ENCODE data around the gene PRR7. TPM values are rescaled to one million over a fixed set of nuclear protein-coding genes. Genes with fewer than 3 reads are reported as not detected.

PRR7 gene
- polyA plus RNA-seq, 4 donors, result 0.86 to 3.7 (median 2.0) TPM

GRCh38 chr5:177456976-177457851 is 10.6 kb downstream of the PRR7 start:
- H3K9me3 ChIP-seq (ENCODE audit: control insufficient read depth in 2 of 2, insufficient read depth in 1 of 2, low read depth in 1 of 2, low read length in 1 of 2), result no peaks in the 10 kb centered on the region
- no peak overlapping the region for H3K27ac ChIP-seq (ENCODE audit: low read depth in 1 of 3, low read length in 2 of 3)
- H3K4me1 ChIP-seq (ENCODE audit: control insufficient read depth in 3 of 3, insufficient read depth in 2 of 3, low read depth in 1 of 3, low read length in 2 of 3), result peaks cover 0 to 17% (median 0%) of the 10 kb centered on the region in 3 donors
- no peak overlapping the region for H3K4me3 ChIP-seq (ENCODE audit: low read depth in 1 of 3, low read length in 3 of 3)
- peaks cover 0 to 4% (median 0%) of the 10 kb centered on the region in 3 donors for H3K27me3 ChIP-seq (ENCODE audit: control insufficient read depth in 3 of 3, insufficient read depth in 3 of 3, low read length in 3 of 3)
- WGBS, 3 donors, result 80 to 87% (median 81%) methylated on average over 24 of the region's 24 CpGs
- FAIRE-seq, result no peak
- peaks cover 0 to 46% (median 0%) of the 10 kb centered on the region in 3 donors for H3K36me3 ChIP-seq (ENCODE audit: control insufficient read depth in 3 of 3, insufficient read depth in 2 of 3, low read depth in 1 of 3, low read length in 3 of 3)
- peak; percentile 81 to 85 for DNase-seq

GRCh38 chr5:177457852-177458681 is 11.5 kb downstream of the PRR7 start:
- H3K27me3 ChIP-seq (ENCODE audit: control insufficient read depth in 3 of 3, insufficient read depth in 3 of 3, low read length in 3 of 3), result peaks cover 0 to 4% (median 0%) of the 10 kb centered on the region in 3 donors
- FAIRE-seq, result no peak
- no peaks in the 10 kb centered on the region for H3K9me3 ChIP-seq (ENCODE audit: control insufficient read depth in 2 of 2, insufficient read depth in 1 of 2, low read depth in 1 of 2, low read length in 1 of 2)
- peak overlapping the region in 1 of 3 donors; percentile 48 for H3K27ac ChIP-seq (ENCODE audit: low read depth in 1 of 3, low read length in 2 of 3)
- peaks cover 0 to 52% (median 0%) of the 10 kb centered on the region in 3 donors for H3K36me3 ChIP-seq (ENCODE audit: control insufficient read depth in 3 of 3, insufficient read depth in 2 of 3, low read depth in 1 of 3, low read length in 3 of 3)
- H3K4me1 ChIP-seq (ENCODE audit: control insufficient read depth in 3 of 3, insufficient read depth in 2 of 3, low read depth in 1 of 3, low read length in 2 of 3), result peaks cover 0 to 17% (median 0%) of the 10 kb centered on the region in 3 donors
- DNase-seq, result no peak
- WGBS, 3 donors, result 78 to 89% (median 85%) methylated on average over 18 to 20 of the region's 20 CpGs
- no peak overlapping the region for H3K4me3 ChIP-seq (ENCODE audit: low read depth in 1 of 3, low read length in 3 of 3)

- no peak overlapping the region for H3K27ac ChIP-seq (ENCODE audit: low read depth in 1 of 3, low read length in 2 of 3)
- 89 to 91% (median 89%) methylated on average over 14 of the region's 14 CpGs for WGBS, 3 donors
- no peaks in the 10 kb centered on the region for H3K27me3 ChIP-seq (ENCODE audit: control insufficient read depth in 3 of 3, insufficient read depth in 3 of 3, low read length in 3 of 3)
- peaks cover 0 to 12% (median 0%) of the 10 kb centered on the region in 3 donors for H3K4me1 ChIP-seq (ENCODE audit: control insufficient read depth in 3 of 3, insufficient read depth in 2 of 3, low read depth in 1 of 3, low read length in 2 of 3)
- no peak overlapping the region for H3K4me3 ChIP-seq (ENCODE audit: low read depth in 1 of 3, low read length in 3 of 3)
- peaks cover 0 to 52% (median 0%) of the 10 kb centered on the region in 3 donors for H3K36me3 ChIP-seq (ENCODE audit: control insufficient read depth in 3 of 3, insufficient read depth in 2 of 3, low read depth in 1 of 3, low read length in 3 of 3)
- FAIRE-seq (no peak), DNase-seq (no peak)
- no peaks in the 10 kb centered on the region for H3K9me3 ChIP-seq (ENCODE audit: control insufficient read depth in 2 of 2, insufficient read depth in 1 of 2, low read depth in 1 of 2, low read length in 1 of 2)
These were observed 12.3 kb downstream of the PRR7 start for GRCh38 chr5:177458912-177459350.

- FAIRE-seq (no peak), DNase-seq (no peak)
- H3K36me3 ChIP-seq (ENCODE audit: control insufficient read depth in 3 of 3, insufficient read depth in 2 of 3, low read depth in 1 of 3, low read length in 3 of 3), result peaks cover 0 to 52% (median 0%) of the 10 kb centered on the region in 3 donors
These were observed 12.7 kb downstream of the PRR7 start for GRCh38 chr5:177459357-177459756.

GRCh38 chr5:177459819-177460628 is 13.4 kb downstream of the PRR7 start:
- DNase-seq (no peak), FAIRE-seq (no peak)
- no peaks in the 10 kb centered on the region for H3K27me3 ChIP-seq (ENCODE audit: control insufficient read depth in 3 of 3, insufficient read depth in 3 of 3, low read length in 3 of 3)
- 92 to 96% (median 93%) methylated on average over 25 to 28 of the region's 28 CpGs for WGBS, 3 donors
- peaks cover 0 to 8% (median 0%) of the 10 kb centered on the region in 3 donors for H3K4me1 ChIP-seq (ENCODE audit: control insufficient read depth in 3 of 3, insufficient read depth in 2 of 3, low read depth in 1 of 3, low read length in 2 of 3)
- no peaks in the 10 kb centered on the region for H3K9me3 ChIP-seq (ENCODE audit: control insufficient read depth in 2 of 2, insufficient read depth in 1 of 2, low read depth in 1 of 2, low read length in 1 of 2)
- peaks cover 0 to 52% (median 0%) of the 10 kb centered on the region in 3 donors for H3K36me3 ChIP-seq (ENCODE audit: control insufficient read depth in 3 of 3, insufficient read depth in 2 of 3, low read depth in 1 of 3, low read length in 3 of 3)
- H3K27ac ChIP-seq (ENCODE audit: low read depth in 1 of 3, low read length in 2 of 3), result no peak overlapping the region
- H3K4me3 ChIP-seq (ENCODE audit: low read depth in 1 of 3, low read length in 3 of 3), result no peak overlapping the region

More at GRCh38 chr5:177459357-177459756, 12.7 kb downstream of the PRR7 start:
- no peaks in the 10 kb centered on the region for H3K9me3 ChIP-seq (ENCODE audit: control insufficient read depth in 2 of 2, insufficient read depth in 1 of 2, low read depth in 1 of 2, low read length in 1 of 2)
- 87 to 94% (median 88%) methylated on average over 8 to 11 of the region's 11 CpGs for WGBS, 3 donors
- H3K27ac ChIP-seq (ENCODE audit: low read depth in 1 of 3, low read length in 2 of 3), result no peak overlapping the region
- H3K4me1 ChIP-seq (ENCODE audit: control insufficient read depth in 3 of 3, insufficient read depth in 2 of 3, low read depth in 1 of 3, low read length in 2 of 3), result peaks cover 0 to 8% (median 0%) of the 10 kb centered on the region in 3 donors
- H3K27me3 ChIP-seq (ENCODE audit: control insufficient read depth in 3 of 3, insufficient read depth in 3 of 3, low read length in 3 of 3), result no peaks in the 10 kb centered on the region
- H3K4me3 ChIP-seq (ENCODE audit: low read depth in 1 of 3, low read length in 3 of 3), result no peak overlapping the region

GRCh38 chr5:177462021-177462670 is 15.5 kb downstream of the PRR7 start:
- DNase-seq, result no peak

GRCh38 chr5:177465044-177465443 is 18.4 kb downstream of the PRR7 start:
- FAIRE-seq, result no peak
- no peaks in the 10 kb centered on the region for H3K27me3 ChIP-seq (ENCODE audit: control insufficient read depth in 3 of 3, insufficient read depth in 3 of 3, low read length in 3 of 3)
- H3K9me3 ChIP-seq (ENCODE audit: control insufficient read depth in 2 of 2, insufficient read depth in 1 of 2, low read depth in 1 of 2, low read length in 1 of 2), result peaks cover 0 to 5% of the 10 kb centered on the region in 2 donors
- no peak for DNase-seq
- H3K4me1 ChIP-seq (ENCODE audit: control insufficient read depth in 3 of 3, insufficient read depth in 2 of 3, low read depth in 1 of 3, low read length in 2 of 3), result no peaks in the 10 kb centered on the region
- WGBS, 3 donors, result 94 to 98% (median 98%) methylated on average over 11 of the region's 11 CpGs
- H3K27ac ChIP-seq (ENCODE audit: low read depth in 1 of 3, low read length in 2 of 3), result no peak overlapping the region
- H3K36me3 ChIP-seq (ENCODE audit: control insufficient read depth in 3 of 3, insufficient read depth in 2 of 3, low read depth in 1 of 3, low read length in 3 of 3), result peaks cover 0 to 63% (median 4%) of the 10 kb centered on the region in 3 donors
- H3K4me3 ChIP-seq (ENCODE audit: low read depth in 1 of 3, low read length in 3 of 3), result no peak overlapping the region

More at GRCh38 chr5:177462021-177462670, 15.5 kb downstream of the PRR7 start:
- WGBS, 3 donors, result 73 to 89% (median 81%) methylated on average over 27 of the region's 27 CpGs
- Histone ChIP-seq H3K4me1 (ENCODE audit: control insufficient read depth in 3 of 3, insufficient read depth in 2 of 3, low read depth in 1 of 3, low read length in 2 of 3) (no peaks in the 10 kb centered on the region), H3K27me3 (ENCODE audit: control insufficient read depth in 3 of 3, insufficient read depth in 3 of 3, low read length in 3 of 3) (no peaks in the 10 kb centered on the region), H3K36me3 (ENCODE audit: control insufficient read depth in 3 of 3, insufficient read depth in 2 of 3, low read depth in 1 of 3, low read length in 3 of 3) (peaks cover 0 to 66% (median 0%) of the 10 kb centered on the region in 3 donors), H3K4me3 (ENCODE audit: low read depth in 1 of 3, low read length in 3 of 3) (no peak overlapping the region), H3K27ac (ENCODE audit: low read depth in 1 of 3, low read length in 2 of 3) (peak overlapping the region in 1 of 3 donors; percentile 40), H3K9me3 (ENCODE audit: control insufficient read depth in 2 of 2, insufficient read depth in 1 of 2, low read depth in 1 of 2, low read length in 1 of 2) (peaks cover 0 to 5% of the 10 kb centered on the region in 2 donors)
- FAIRE-seq, result no peak

Data from small intestine (tissue), 7 donors.